ENCODE results near the gene MAJIN. TPM values are rescaled to one million over a fixed set of nuclear protein-coding genes. Genes with fewer than 3 reads are reported as not detected.

The MAJIN gene
- total and polyA plus RNA-seq, 9 of the 15 experiments (the other 6 are each of a cell fraction or from before 2014, with no cell fraction given), result 0.17 to 0.83 (median 0.24) TPM; not detected in 2

DNA sequence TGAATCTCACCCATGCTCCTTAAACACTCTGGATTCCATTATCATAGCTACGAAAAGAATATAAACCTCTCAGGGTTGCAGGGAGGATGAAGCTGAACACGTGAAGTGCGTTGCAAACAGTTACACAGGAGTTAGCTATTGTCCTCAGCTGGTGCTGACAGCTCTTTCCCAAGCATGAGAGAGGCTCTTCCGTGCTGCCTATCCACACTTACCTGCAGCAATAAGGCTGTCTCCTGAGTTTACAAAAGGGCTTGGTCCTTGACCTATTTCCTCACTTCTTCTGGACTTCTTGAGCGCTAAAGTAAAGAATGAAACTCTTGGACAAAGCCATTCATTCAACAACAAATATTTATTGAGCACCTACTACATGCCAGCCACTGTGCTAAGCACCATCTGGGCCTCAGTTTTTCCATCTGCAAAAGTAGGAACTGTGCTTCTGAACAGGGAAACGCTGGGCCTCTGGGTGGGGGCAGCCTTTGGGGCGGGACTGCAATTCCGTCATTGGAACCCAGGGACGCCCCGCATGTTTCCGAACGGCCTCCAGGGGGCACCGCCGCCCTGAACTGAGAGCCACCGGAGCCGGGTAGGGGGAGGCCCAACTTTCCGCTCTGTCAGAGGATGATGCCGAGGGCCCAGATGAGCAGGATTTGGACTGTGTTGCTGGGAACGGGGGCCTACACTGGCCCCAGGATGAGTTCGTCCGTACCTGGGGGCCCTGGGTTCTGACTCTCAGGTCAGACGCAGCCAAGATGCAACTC lies 41.4 kb upstream of the MAJIN start (continued):
- TF ChIP-seq ZC3H11A (IDR thresholded peaks at IDR 0.05; ENCODE audit: low read depth, low read length) (no peak), ZNF695 (CRISPR knock-in tag; IDR thresholded peaks at IDR 0.05) (no peak), FOXA1 (IDR thresholded peaks at IDR 0.05; ENCODE audit: borderline replicate concordance) (no peak), FOSL1 (tag; conservative IDR thresholded peaks at IDR 0.05) (no peak), FOXM1 (IDR thresholded peaks at IDR 0.05; ENCODE audit: low read depth) (no peak), FOXM1 (CRISPR knock-in tag; IDR thresholded peaks at IDR 0.05; ENCODE audit: low read depth) (no peak), MCM5 (IDR thresholded peaks at IDR 0.05; ENCODE audit: low read depth) (no peak), ZNF431 (CRISPR knock-in tag; IDR thresholded peaks at IDR 0.05) (no peak), NEUROD1 (IDR thresholded peaks at IDR 0.05; ENCODE audit: borderline replicate concordance, low read depth, low read length, partially characterized antibody) (no peak), POLR2B (IDR thresholded peaks at IDR 0.05; ENCODE audit: low read depth, partially characterized antibody) (peak; percentile 45), MEF2D (tag; conservative IDR thresholded peaks at IDR 0.05; ENCODE audit: low read depth) (no peak), ZEB2 (IDR thresholded peaks at IDR 0.05) (peak; percentile 60; the same call in 1 of the 2 replicates), ZC3H8 (IDR thresholded peaks at IDR 0.05) (0 out of 2 replicates have a peak, but pooled peaks have one; percentile 69), RCOR1 (IDR thresholded peaks at IDR 0.05; ENCODE audit: borderline replicate concordance in 1 of 2, low read depth in 2 of 2, low read length in 2 of 2) (peak in 1 of 2 experiments; percentile 64; a peak in 1 of 4 replicates)
- TF ChIP-seq, protein P1, sequence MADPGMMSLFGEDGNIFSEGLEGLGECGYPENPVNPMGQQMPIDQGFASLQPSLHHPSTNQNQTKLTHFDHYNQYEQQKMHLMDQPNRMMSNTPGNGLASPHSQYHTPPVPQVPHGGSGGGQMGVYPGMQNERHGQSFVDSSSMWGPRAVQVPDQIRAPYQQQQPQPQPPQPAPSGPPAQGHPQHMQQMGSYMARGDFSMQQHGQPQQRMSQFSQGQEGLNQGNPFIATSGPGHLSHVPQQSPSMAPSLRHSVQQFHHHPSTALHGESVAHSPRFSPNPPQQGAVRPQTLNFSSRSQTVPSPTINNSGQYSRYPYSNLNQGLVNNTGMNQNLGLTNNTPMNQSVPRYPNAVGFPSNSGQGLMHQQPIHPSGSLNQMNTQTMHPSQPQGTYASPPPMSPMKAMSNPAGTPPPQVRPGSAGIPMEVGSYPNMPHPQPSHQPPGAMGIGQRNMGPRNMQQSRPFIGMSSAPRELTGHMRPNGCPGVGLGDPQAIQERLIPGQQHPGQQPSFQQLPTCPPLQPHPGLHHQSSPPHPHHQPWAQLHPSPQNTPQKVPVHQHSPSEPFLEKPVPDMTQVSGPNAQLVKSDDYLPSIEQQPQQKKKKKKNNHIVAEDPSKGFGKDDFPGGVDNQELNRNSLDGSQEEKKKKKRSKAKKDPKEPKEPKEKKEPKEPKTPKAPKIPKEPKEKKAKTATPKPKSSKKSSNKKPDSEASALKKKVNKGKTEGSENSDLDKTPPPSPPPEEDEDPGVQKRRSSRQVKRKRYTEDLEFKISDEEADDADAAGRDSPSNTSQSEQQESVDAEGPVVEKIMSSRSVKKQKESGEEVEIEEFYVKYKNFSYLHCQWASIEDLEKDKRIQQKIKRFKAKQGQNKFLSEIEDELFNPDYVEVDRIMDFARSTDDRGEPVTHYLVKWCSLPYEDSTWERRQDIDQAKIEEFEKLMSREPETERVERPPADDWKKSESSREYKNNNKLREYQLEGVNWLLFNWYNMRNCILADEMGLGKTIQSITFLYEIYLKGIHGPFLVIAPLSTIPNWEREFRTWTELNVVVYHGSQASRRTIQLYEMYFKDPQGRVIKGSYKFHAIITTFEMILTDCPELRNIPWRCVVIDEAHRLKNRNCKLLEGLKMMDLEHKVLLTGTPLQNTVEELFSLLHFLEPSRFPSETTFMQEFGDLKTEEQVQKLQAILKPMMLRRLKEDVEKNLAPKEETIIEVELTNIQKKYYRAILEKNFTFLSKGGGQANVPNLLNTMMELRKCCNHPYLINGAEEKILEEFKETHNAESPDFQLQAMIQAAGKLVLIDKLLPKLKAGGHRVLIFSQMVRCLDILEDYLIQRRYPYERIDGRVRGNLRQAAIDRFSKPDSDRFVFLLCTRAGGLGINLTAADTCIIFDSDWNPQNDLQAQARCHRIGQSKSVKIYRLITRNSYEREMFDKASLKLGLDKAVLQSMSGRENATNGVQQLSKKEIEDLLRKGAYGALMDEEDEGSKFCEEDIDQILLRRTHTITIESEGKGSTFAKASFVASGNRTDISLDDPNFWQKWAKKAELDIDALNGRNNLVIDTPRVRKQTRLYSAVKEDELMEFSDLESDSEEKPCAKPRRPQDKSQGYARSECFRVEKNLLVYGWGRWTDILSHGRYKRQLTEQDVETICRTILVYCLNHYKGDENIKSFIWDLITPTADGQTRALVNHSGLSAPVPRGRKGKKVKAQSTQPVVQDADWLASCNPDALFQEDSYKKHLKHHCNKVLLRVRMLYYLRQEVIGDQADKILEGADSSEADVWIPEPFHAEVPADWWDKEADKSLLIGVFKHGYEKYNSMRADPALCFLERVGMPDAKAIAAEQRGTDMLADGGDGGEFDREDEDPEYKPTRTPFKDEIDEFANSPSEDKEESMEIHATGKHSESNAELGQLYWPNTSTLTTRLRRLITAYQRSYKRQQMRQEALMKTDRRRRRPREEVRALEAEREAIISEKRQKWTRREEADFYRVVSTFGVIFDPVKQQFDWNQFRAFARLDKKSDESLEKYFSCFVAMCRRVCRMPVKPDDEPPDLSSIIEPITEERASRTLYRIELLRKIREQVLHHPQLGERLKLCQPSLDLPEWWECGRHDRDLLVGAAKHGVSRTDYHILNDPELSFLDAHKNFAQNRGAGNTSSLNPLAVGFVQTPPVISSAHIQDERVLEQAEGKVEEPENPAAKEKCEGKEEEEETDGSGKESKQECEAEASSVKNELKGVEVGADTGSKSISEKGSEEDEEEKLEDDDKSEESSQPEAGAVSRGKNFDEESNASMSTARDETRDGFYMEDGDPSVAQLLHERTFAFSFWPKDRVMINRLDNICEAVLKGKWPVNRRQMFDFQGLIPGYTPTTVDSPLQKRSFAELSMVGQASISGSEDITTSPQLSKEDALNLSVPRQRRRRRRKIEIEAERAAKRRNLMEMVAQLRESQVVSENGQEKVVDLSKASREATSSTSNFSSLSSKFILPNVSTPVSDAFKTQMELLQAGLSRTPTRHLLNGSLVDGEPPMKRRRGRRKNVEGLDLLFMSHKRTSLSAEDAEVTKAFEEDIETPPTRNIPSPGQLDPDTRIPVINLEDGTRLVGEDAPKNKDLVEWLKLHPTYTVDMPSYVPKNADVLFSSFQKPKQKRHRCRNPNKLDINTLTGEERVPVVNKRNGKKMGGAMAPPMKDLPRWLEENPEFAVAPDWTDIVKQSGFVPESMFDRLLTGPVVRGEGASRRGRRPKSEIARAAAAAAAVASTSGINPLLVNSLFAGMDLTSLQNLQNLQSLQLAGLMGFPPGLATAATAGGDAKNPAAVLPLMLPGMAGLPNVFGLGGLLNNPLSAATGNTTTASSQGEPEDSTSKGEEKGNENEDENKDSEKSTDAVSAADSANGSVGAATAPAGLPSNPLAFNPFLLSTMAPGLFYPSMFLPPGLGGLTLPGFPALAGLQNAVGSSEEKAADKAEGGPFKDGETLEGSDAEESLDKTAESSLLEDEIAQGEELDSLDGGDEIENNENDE (IDR thresholded peaks at IDR 0.05; ENCODE audit: low read depth, low read length), result no peak
- TF ChIP-seq, protein P2, sequence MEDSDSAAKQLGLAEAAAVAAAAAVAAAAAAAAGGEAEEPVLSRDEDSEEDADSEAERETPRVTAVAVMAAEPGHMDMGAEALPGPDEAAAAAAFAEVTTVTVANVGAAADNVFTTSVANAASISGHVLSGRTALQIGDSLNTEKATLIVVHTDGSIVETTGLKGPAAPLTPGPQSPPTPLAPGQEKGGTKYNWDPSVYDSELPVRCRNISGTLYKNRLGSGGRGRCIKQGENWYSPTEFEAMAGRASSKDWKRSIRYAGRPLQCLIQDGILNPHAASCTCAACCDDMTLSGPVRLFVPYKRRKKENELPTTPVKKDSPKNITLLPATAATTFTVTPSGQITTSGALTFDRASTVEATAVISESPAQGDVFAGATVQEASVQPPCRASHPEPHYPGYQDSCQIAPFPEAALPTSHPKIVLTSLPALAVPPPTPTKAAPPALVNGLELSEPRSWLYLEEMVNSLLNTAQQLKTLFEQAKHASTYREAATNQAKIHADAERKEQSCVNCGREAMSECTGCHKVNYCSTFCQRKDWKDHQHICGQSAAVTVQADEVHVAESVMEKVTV (CRISPR knock-in tag; IDR thresholded peaks at IDR 0.05), result peak; percentile 72

Measured in K562 (cell line).